Neuronal stem cell (in vitro differentiated cells): ENCODE data around the gene ATP6V0D1.

Experiments
- DNase-seq: peaks from one replicate; pipeline ENCODE4 v3.0.0-alpha.2; 2013; ENCODE audit warnings: low spot score
- H2AFZ ChIP-seq: one replicate; pipeline ENCODE4 v1.6.1; 2013; ENCODE audit warnings: mild to moderate bottlenecking, low read length, inconsistent platforms
- H2AK5ac ChIP-seq: 2 replicates; pipeline ENCODE4 v1.6.1; 2013; ENCODE audit warnings: low read depth, mild to moderate bottlenecking, inconsistent platforms, low read length, moderate library complexity, mixed read lengths
- H2BK120ac ChIP-seq: 2 replicates; pipeline ENCODE4 v1.6.1; 2013; ENCODE audit warnings: low read depth, mild to moderate bottlenecking, inconsistent platforms, low read length, moderate library complexity, mixed read lengths
- H2BK12ac ChIP-seq: one replicate; pipeline ENCODE4 v1.6.1; 2013; ENCODE audit warnings: low read length, inconsistent platforms
- H2BK15ac ChIP-seq: 2 replicates; pipeline ENCODE4 v1.6.1; 2013; ENCODE audit warnings: mild to moderate bottlenecking, low read length, inconsistent platforms, mixed read lengths
- H2BK5ac ChIP-seq: one replicate; pipeline ENCODE4 v1.6.1; 2013; ENCODE audit warnings: inconsistent platforms, mild to moderate bottlenecking, low read length, moderate library complexity
- H3K14ac ChIP-seq: one replicate; pipeline ENCODE4 v1.6.1; 2013; ENCODE audit warnings: low read length, inconsistent platforms
- H3K18ac ChIP-seq: 2 replicates; pipeline ENCODE4 v1.6.1; 2013; ENCODE audit warnings: low read length, inconsistent platforms
- H3K23ac ChIP-seq: 2 replicates; pipeline ENCODE4 v1.6.1; 2013; ENCODE audit warnings: low read depth, mild to moderate bottlenecking, mixed read lengths, low read length, inconsistent platforms; ENCODE audit not compliant: poor library complexity
- H3K27ac ChIP-seq: replicated peaks from 3 replicates; pipeline ENCODE4 v1.5.1; 2013; ENCODE audit warnings: low read length, inconsistent platforms
- H3K27me3 ChIP-seq, 3 experiments: 2 replicates each; pipeline ENCODE4 v1.6.1; 2013; ENCODE audit warnings: low read length in 3 of 3, mild to moderate bottlenecking in 2 of 3, inconsistent platforms in 1 of 3, low read depth in 1 of 3, mixed read lengths in 1 of 3, moderate library complexity in 1 of 3; ENCODE audit not compliant: control insufficient read depth in 3 of 3, insufficient read depth in 3 of 3
- H3K36me3 ChIP-seq, 2 donors: replicated peaks in 1 of 2; 2 replicates each; pipeline ENCODE4 v1.6.1; 2013; ENCODE audit warnings: low read length in 2 of 2; ENCODE audit not compliant: control insufficient read depth in 2 of 2, insufficient read depth in 2 of 2
- H3K4ac ChIP-seq: 2 replicates; pipeline ENCODE4 v1.6.1; 2013; ENCODE audit warnings: inconsistent platforms, mild to moderate bottlenecking, low read length, moderate library complexity
- H3K4me1 ChIP-seq, 2 donors: 1 replicate in 1 of 2; 2 replicates in 1 of 2; pipeline ENCODE4 v1.6.1; 2013; ENCODE audit warnings: low read length in 2 of 2, low read depth in 1 of 2; ENCODE audit not compliant: control insufficient read depth in 2 of 2, insufficient read depth in 1 of 2
- H3K4me2 ChIP-seq: one replicate; pipeline ENCODE4 v1.6.1; 2013; ENCODE audit warnings: mild to moderate bottlenecking, low read length, inconsistent platforms; ENCODE audit not compliant: insufficient read depth, poor library complexity, severe bottlenecking
- H3K4me3 ChIP-seq, 2 donors: 2 replicates each; pipeline ENCODE4 v1.5.1; 2013; ENCODE audit warnings: low read length in 2 of 2, mild to moderate bottlenecking in 2 of 2, inconsistent platforms in 1 of 2, moderate library complexity in 1 of 2
- H3K79me1 ChIP-seq: one replicate; pipeline ENCODE4 v1.6.1; 2013; ENCODE audit warnings: low read depth, mild to moderate bottlenecking, inconsistent platforms, low read length, moderate library complexity
- H3K9ac ChIP-seq: one replicate; pipeline ENCODE4 v1.6.1; 2013; ENCODE audit warnings: mild to moderate bottlenecking, low read depth, low read length, inconsistent platforms; ENCODE audit not compliant: poor library complexity
- H3K9me3 ChIP-seq, 2 donors: replicated peaks in 1 of 2; 2 replicates each; pipeline versions ENCODE3 to v1.6.1; 2013; ENCODE audit warnings: low read length in 2 of 2, mild to moderate bottlenecking in 2 of 2, inconsistent platforms in 1 of 2, low read depth in 1 of 2, mixed read lengths in 1 of 2, moderate library complexity in 1 of 2; ENCODE audit not compliant: control insufficient read depth in 2 of 2, insufficient read depth in 1 of 2
- H4K8ac ChIP-seq: one replicate; pipeline ENCODE4 v1.6.1; 2013; ENCODE audit warnings: low read depth, mild to moderate bottlenecking, inconsistent platforms, low read length, moderate library complexity
- H4K91ac ChIP-seq: one replicate; pipeline ENCODE4 v1.6.1; 2013; ENCODE audit warnings: low read length, low read depth, mild to moderate bottlenecking, inconsistent platforms; ENCODE audit not compliant: poor library complexity
- WGBS, 2 donors: extraction: QIAGEN DNeasy Blood & Tissue Kit; methylation state at CpG; one replicate each; pipeline ENCODE4 v1.1.7; 2013; ENCODE audit warnings: missing lambda C conversion rate in 2 of 2, mixed read lengths in 1 of 2; ENCODE audit not compliant: insufficient read length in 2 of 2, insufficient replicate concordance in 1 of 2; ENCODE audit errors: extremely low coverage in 2 of 2; 5-methylcytosine and 5-hydroxymethylcytosine counted together

ATP6V0D1 gene

GRCh38 chr16:67397036-67397801 lies 83.7 kb downstream of the ATP6V0D1 start:
- H3K14ac ChIP-seq, result peak overlapping the region; percentile 61
- peaks cover 40 to 54% of the 10 kb centered on the region in 2 donors for H3K4me1 ChIP-seq
- H3K23ac ChIP-seq, result peak overlapping the region; percentile 61
- WGBS, 2 donors, result no CpG with 5 or more reads among the region's 15 CpGs
- peak overlapping the region; percentile 100 for H2BK15ac ChIP-seq
- peak overlapping the region; percentile 98 for H2AK5ac ChIP-seq
- peak overlapping the region; percentile 92 for H4K91ac ChIP-seq
- H2BK12ac ChIP-seq, result peak overlapping the region; percentile 98
- peak overlapping the region; percentile 95 for H2BK5ac ChIP-seq
- H2AFZ ChIP-seq, result peak overlapping the region; percentile 82
- no peak overlapping the region for H3K4me2 ChIP-seq
- peak overlapping the region; percentile 91 for H3K4ac ChIP-seq
- peak overlapping the region; percentile 78 for H3K27ac ChIP-seq
- H3K79me1 ChIP-seq, result peaks cover 2% of the 10 kb centered on the region
- no peak overlapping the region for H3K4me3 ChIP-seq
- no peak overlapping the region for H3K9ac ChIP-seq
- peak overlapping the region; percentile 88 for H3K18ac ChIP-seq
- peaks cover 11 to 34% (median 21%) of the 10 kb centered on the region in 3 experiments for H3K27me3 ChIP-seq
- H4K8ac ChIP-seq, result peak overlapping the region; percentile 92
- H2BK120ac ChIP-seq, result peak overlapping the region; percentile 77
- H3K36me3 ChIP-seq, result no peaks in the 10 kb centered on the region
- H3K9me3 ChIP-seq, result no peaks in the 10 kb centered on the region
- DNase-seq, result no peak

DNA sequence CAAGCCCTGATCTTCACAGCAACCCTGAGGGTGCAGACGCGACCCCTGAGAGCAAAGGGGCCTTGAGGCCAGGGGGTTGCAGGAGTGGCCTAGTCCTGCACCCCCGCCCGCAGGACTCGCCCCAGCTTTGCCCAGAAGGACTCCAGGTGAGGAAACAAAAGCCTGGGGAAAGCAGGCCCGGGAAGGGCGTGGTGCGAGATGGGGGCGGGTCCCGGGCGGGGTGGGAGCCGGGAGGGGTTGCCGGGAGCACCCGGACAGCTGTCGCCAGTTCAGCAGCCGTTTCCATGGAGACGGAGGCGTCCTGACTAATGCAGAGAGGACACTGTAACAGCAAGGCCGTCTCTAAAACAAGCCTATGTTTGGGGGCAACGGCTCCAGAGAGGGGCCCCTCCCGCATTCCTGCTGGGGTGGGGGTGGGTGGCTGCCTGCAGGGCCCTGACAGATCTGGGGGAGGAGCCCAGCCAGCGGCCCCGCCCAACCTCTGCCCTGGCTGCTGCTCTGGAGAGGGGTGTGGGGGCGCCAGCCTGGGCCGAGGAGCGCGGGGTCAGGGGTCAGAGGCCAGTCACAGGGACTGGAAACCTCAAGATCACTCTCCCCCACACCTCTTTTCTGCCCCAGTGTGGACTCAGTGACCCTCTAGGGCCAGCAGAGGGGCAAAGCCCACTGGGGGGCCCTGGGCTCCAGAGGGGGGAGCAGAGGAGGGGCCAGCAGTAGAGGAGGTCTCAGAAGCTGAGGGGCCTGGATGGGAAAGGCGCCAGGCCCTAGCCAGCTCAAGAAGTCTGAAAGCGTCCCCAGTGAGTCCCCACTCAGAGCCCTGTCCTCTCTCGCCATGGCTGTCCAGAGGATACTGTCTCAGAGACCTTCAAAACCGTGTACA lies 84.6 kb downstream of the ATP6V0D1 start:
- no peak overlapping the region for H3K23ac ChIP-seq
- peak overlapping the region; percentile 91 for H3K4ac ChIP-seq
- peaks cover 5% of the 10 kb centered on the region for H3K79me1 ChIP-seq
- DNase-seq, result peak; percentile 91
- H3K4me1 ChIP-seq, result peaks cover 43 to 62% of the 10 kb centered on the region in 2 donors
- H4K8ac ChIP-seq, result no peak overlapping the region
- peak overlapping the region; percentile 82 for H2AFZ ChIP-seq
- peak overlapping the region; percentile 98 for H2AK5ac ChIP-seq
- H2BK120ac ChIP-seq, result peak overlapping the region; percentile 77
- H2BK12ac ChIP-seq, result peak overlapping the region; percentile 97
- H3K27me3 ChIP-seq, result peaks cover 11 to 37% (median 21%) of the 10 kb centered on the region in 3 experiments
- H2BK5ac ChIP-seq, result peak overlapping the region; percentile 95
- no peak overlapping the region for H3K4me3 ChIP-seq
- peak overlapping the region; percentile 64 for H3K4me2 ChIP-seq
- H3K18ac ChIP-seq, result peak overlapping the region; percentile 90
- H3K27ac ChIP-seq, result peak overlapping the region; percentile 78
- no CpG with 5 or more reads among the region's 31 CpGs for WGBS, 2 donors
- no peaks in the 10 kb centered on the region for H3K9me3 ChIP-seq
- H3K14ac ChIP-seq, result no peak overlapping the region
- H3K36me3 ChIP-seq, result no peaks in the 10 kb centered on the region
- peak overlapping the region; percentile 92 for H4K91ac ChIP-seq
- peak overlapping the region; percentile 85 for H3K9ac ChIP-seq
- H2BK15ac ChIP-seq, result peak overlapping the region; percentile 94

DNA sequence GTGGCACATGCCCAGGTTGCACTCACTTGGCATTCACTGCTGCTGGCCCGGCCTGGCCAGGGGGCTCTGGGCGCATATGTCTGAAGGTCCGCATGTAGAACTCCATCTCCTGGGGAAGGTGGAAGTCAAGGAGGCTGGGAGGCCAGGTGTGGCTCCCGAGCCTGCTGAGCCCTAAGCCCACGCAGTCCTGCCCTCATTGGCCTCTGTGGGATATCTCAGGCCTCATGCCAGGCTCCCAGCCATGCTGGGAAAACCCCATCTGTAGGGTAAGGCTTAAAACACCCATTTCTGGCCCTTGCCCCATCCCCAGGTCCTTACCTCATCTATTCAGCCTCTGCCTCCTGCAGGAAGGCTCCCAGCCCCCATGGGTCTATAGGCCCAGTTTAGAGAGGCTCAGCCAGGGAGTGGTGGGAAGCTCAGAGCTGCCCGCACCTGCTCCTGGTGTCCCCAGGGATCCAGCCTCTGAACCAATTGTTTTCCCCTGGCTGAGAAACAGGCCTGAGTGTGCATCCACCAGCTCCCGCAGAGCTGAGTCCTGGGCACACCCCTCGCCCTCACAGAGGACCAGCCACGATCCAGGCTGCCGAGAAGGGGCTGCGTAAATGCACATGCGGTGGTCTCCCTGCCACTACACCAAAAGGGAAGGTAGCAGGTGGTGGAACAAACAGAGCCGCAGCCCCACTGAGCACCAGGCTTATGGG lies 85.3 kb downstream of the ATP6V0D1 start:
- H3K14ac ChIP-seq, result peak overlapping the region; percentile 49
- H2AK5ac ChIP-seq, result peak overlapping the region; percentile 95
- peak overlapping the region; percentile 90 for H3K18ac ChIP-seq
- peak overlapping the region; percentile 82 for H2AFZ ChIP-seq
- H3K27me3 ChIP-seq, result peaks cover 11 to 39% (median 21%) of the 10 kb centered on the region in 3 experiments
- no CpG with 5 or more reads among the region's 13 CpGs for WGBS, 2 donors
- H3K9me3 ChIP-seq, result peaks cover 0 to 2% of the 10 kb centered on the region in 2 donors
- no peak overlapping the region for H3K4ac ChIP-seq
- H4K91ac ChIP-seq, result peak overlapping the region; percentile 41
- peak overlapping the region; percentile 97 for H2BK12ac ChIP-seq
- H2BK120ac ChIP-seq, result peak overlapping the region; percentile 63
- peak overlapping the region; percentile 34 for H3K4me2 ChIP-seq
- peak overlapping the region; percentile 29 for H3K23ac ChIP-seq
- H3K27ac ChIP-seq, result peak overlapping the region; percentile 67
- no peak overlapping the region for H3K4me3 ChIP-seq
- peak overlapping the region; percentile 70 for H4K8ac ChIP-seq
- H3K4me1 ChIP-seq, result peaks cover 47 to 64% of the 10 kb centered on the region in 2 donors
- H3K36me3 ChIP-seq, result no peaks in the 10 kb centered on the region
- peaks cover 5% of the 10 kb centered on the region for H3K79me1 ChIP-seq
- DNase-seq, result no peak
- H2BK15ac ChIP-seq, result peak overlapping the region; percentile 90
- H3K9ac ChIP-seq, result peak overlapping the region; percentile 85
- peak overlapping the region; percentile 95 for H2BK5ac ChIP-seq
